Fibroblast of lung (primary cell): Measurements from ENCODE around the gene LDHB. TPM values are rescaled to one million over a fixed set of nuclear protein-coding genes. Genes with fewer than 3 reads are reported as not detected.

Experiments
- DNase-seq, 2 donors: peaks; one replicate each; pipeline versions ENCODE4 v3.0.0 to v3.0.0-alpha.2; 2010; ENCODE audit warnings: low read depth in 2 of 2
- H2AFZ ChIP-seq: 2 replicates; pipeline ENCODE4 v1.5.1; 2012; ENCODE audit warnings: low read length, control low read depth, inconsistent platforms
- H3K27ac ChIP-seq: 2 replicates; pipeline ENCODE4 v1.5.1; 2011; ENCODE audit warnings: low read length, control low read depth; ENCODE audit not compliant: insufficient read depth
- H3K27me3 ChIP-seq: 2 replicates; pipeline ENCODE4 v1.5.1; 2011; ENCODE audit warnings: mild to moderate bottlenecking, low read length; ENCODE audit not compliant: control insufficient read depth, insufficient read depth
- H3K36me3 ChIP-seq: 2 replicates; pipeline ENCODE4 v1.5.1; 2011; ENCODE audit warnings: low read length; ENCODE audit not compliant: control insufficient read depth, insufficient read depth
- H3K4me1 ChIP-seq: 2 replicates; pipeline ENCODE4 v1.5.1; 2011; ENCODE audit warnings: low read length; ENCODE audit not compliant: control insufficient read depth, insufficient read depth; ENCODE audit errors: extremely low read depth
- H3K4me2 ChIP-seq: 2 replicates; pipeline ENCODE4 v1.5.1; 2011; ENCODE audit warnings: low read length, control low read depth; ENCODE audit not compliant: insufficient read depth; ENCODE audit errors: extremely low read depth
- H3K4me3 ChIP-seq, 4 experiments: fragments of 200-600 bp in 1 of 4; sonication (generic) in 1 of 4; replicated peaks in 1 of 4; 2 replicates each; pipeline ENCODE4 v1.5.1; 2011 to 2016; ENCODE audit warnings: low read length in 4 of 4, low read depth in 3 of 4, mild to moderate bottlenecking in 3 of 4, control low read depth in 2 of 4, inconsistent platforms in 1 of 4, mixed read lengths in 1 of 4; ENCODE audit not compliant: insufficient read depth in 1 of 4; ENCODE audit errors: control extremely low read depth in 1 of 4
- H3K79me2 ChIP-seq: 2 replicates; pipeline ENCODE4 v1.5.1; 2012; ENCODE audit warnings: mild to moderate bottlenecking, low read length, inconsistent platforms; ENCODE audit not compliant: control insufficient read depth, insufficient read depth
- H3K9ac ChIP-seq: 2 replicates; pipeline ENCODE4 v1.5.1; 2011; ENCODE audit warnings: mild to moderate bottlenecking, low read length, control low read depth; ENCODE audit not compliant: insufficient read depth
- H3K9me3 ChIP-seq: 2 replicates; pipeline ENCODE4 v1.5.1; 2012; ENCODE audit warnings: low read depth, low read length; ENCODE audit not compliant: control insufficient read depth, insufficient read depth
- H4K20me1 ChIP-seq: 2 replicates; pipeline ENCODE4 v1.5.1; 2011; ENCODE audit warnings: low read length; ENCODE audit not compliant: control insufficient read depth, insufficient read depth; ENCODE audit errors: extremely low read depth
- CTCF ChIP-seq, 2 donors: IDR thresholded peaks in 1 of 2; conservative IDR thresholded peaks in 1 of 2; 1 replicate in 1 of 2; 2 replicates in 1 of 2; pipeline ENCODE4 v1.5.1; 2011 to 2012; ENCODE audit warnings: low read length in 2 of 2, control low read depth in 1 of 2, inconsistent platforms in 1 of 2, low read depth in 1 of 2, mild to moderate bottlenecking in 1 of 2
- EZH2 ChIP-seq: IDR thresholded peaks from 2 replicates; pipeline ENCODE4 v1.5.1; 2012; ENCODE audit warnings: low read length, control low read depth, mild to moderate bottlenecking; ENCODE audit errors: missing control alignments
- polyA plus RNA-seq, 2 donors: library from polyadenylated mRNA; depleted of rRNA in 1 of 2; stranded (reverse) in 1 of 2; unstranded in 1 of 2; fragments of >200 nt; gene quantifications; 2 replicates each; pipeline ENCODE4 v1.2.1, GENCODE V29; 2011 to 2012; ENCODE audit warnings: missing spikeins in 1 of 2
- total RNA-seq: library from RNA; depleted of rRNA; stranded (reverse); fragments of >200 nt; gene quantifications from 2 replicates; pipeline ENCODE4 v1.2.1, GENCODE V29; 2014

The LDHB gene
- total and polyA plus RNA-seq, 2 donors (not counting 1 experiment from before 2014, with no cell fraction given): 628 to 905 TPM

GRCh38 chr12:21585485-21585884, 72.2 kb downstream of the LDHB start:
- Histone ChIP-seq H3K79me2 (no peaks in the 10 kb centered on the region), H2AFZ (no peak overlapping the region), H3K36me3 (no peaks in the 10 kb centered on the region), H3K27ac (no peak overlapping the region), H3K4me2 (no peak overlapping the region), H3K9me3 (no peaks in the 10 kb centered on the region), H3K9ac (no peak overlapping the region), H3K4me3 (no peak overlapping the region), H4K20me1 (no peaks in the 10 kb centered on the region), H3K27me3 (no peaks in the 10 kb centered on the region), H3K4me1 (no peaks in the 10 kb centered on the region)
- TF ChIP-seq EZH2 (no peak), CTCF (conservative IDR thresholded peaks at IDR 0.05 in 1 of 2, IDR thresholded peaks at IDR 0.05 in 1 of 2; ENCODE audit: low read depth in 1 of 2, low read length in 2 of 2) (no peak)
- no peak for DNase-seq

Other genes starting within 250 kb of the LDHB start
- 9.5 and 13.9 TPM in 2 replicates for gene PYROXD1, start 220.2 kb downstream of the LDHB start, total RNA-seq
- gene PYROXD1, start 220.2 kb downstream of the LDHB start, polyA plus RNA-seq: 12.1 and 14.6 TPM in 2 replicates
- 62.6 and 79.9 TPM in 2 replicates for gene RECQL, start 156.2 kb downstream of the LDHB start, total RNA-seq
- 54.8 and 57.5 TPM in 2 replicates for gene RECQL, start 156.2 kb downstream of the LDHB start, polyA plus RNA-seq
- gene GOLT1B, start 156.1 kb downstream of the LDHB start, total RNA-seq: 38.8 and 41.3 TPM in 2 replicates
- gene GOLT1B, start 156.1 kb downstream of the LDHB start, polyA plus RNA-seq: 45.4 and 56.8 TPM in 2 replicates
- 0.50 and 1.3 TPM in 2 replicates for gene SPX, start 131.5 kb downstream of the LDHB start, total RNA-seq
- gene SPX, start 131.5 kb downstream of the LDHB start, polyA plus RNA-seq: 0.17 and 0.75 TPM in 2 replicates
- not detected in 2 replicates for gene GYS2, start 53.0 kb downstream of the LDHB start, total RNA-seq
- not detected in 2 replicates for gene GYS2, start 53.0 kb downstream of the LDHB start, polyA plus RNA-seq
- gene KCNJ8, start 116.9 kb upstream of the LDHB start, total RNA-seq: 7.4 and 13.2 TPM in 2 replicates
- 5.7 and 17.7 TPM in 2 replicates for gene KCNJ8, start 116.9 kb upstream of the LDHB start, polyA plus RNA-seq